ENCODE measurements around the gene CD46.

Gene CD46

GRCh38 chr1:207817778-207818751, 66.2 kb downstream of the CD46 start:
- DNase-seq, result no peak

GRCh38 chr1:207818971-207819451, 67.2 kb downstream of the CD46 start:
- DNase-seq, result no peak

GRCh38 chr1:207820568-207821463, 69.0 kb downstream of the CD46 start:
- DNase-seq, result no peak

GRCh38 chr1:207821464-207822045, 69.7 kb downstream of the CD46 start:
- DNase-seq, result no peak

- DNase-seq, result no peak
These were observed 70.3 kb downstream of the CD46 start for GRCh38 chr1:207822124-207822601.

- DNase-seq, result no peak
These were observed 71.0 kb downstream of the CD46 start for GRCh38 chr1:207822602-207823451.

GRCh38 chr1:207823531-207823879, 71.7 kb downstream of the CD46 start:
- no peak for DNase-seq

GRCh38 chr1:207823880-207824566, 72.2 kb downstream of the CD46 start:
- no peak for DNase-seq

- DNase-seq, result no peak
These were observed 73.0 kb downstream of the CD46 start for GRCh38 chr1:207824691-207825408.

- no peak for DNase-seq
These were observed 73.5 kb downstream of the CD46 start for GRCh38 chr1:207825409-207825695.

- DNase-seq, result no peak
These were observed 74.1 kb downstream of the CD46 start for GRCh38 chr1:207825719-207826556.

GRCh38 chr1:207826557-207827487, 75.0 kb downstream of the CD46 start:
- no peak for DNase-seq

GRCh38 chr1:207827488-207827830, 75.6 kb downstream of the CD46 start:
- no peak for DNase-seq

- DNase-seq, result no peak
These were observed 76.2 kb downstream of the CD46 start for GRCh38 chr1:207828046-207828445.

- DNase-seq, result no peak
These were observed 76.8 kb downstream of the CD46 start for GRCh38 chr1:207828485-207829158.

- no peak for DNase-seq
These were observed 77.7 kb downstream of the CD46 start for GRCh38 chr1:207829576-207829975.

- DNase-seq, result no peak
These were observed 78.9 kb downstream of the CD46 start for GRCh38 chr1:207830788-207831187.
